Activated CD4-positive, alpha-beta T cell treated with anti-CD3 and anti-CD28 coated beads, Interleukin-2, amount 50 U/mL, for 16 hours (primary cell): Measurements from ENCODE around the gene TPRG1.
"Not testable (repeated sequence)": the region's sequence is repeated elsewhere in the genome, so short reads cannot be mapped to it uniquely, and the experiment has no call there.

Experiments
- DNase-seq: peaks from one replicate; pipeline ENCODE4 v3.0.0-alpha.2; 2020

The TPRG1 gene

DNA sequence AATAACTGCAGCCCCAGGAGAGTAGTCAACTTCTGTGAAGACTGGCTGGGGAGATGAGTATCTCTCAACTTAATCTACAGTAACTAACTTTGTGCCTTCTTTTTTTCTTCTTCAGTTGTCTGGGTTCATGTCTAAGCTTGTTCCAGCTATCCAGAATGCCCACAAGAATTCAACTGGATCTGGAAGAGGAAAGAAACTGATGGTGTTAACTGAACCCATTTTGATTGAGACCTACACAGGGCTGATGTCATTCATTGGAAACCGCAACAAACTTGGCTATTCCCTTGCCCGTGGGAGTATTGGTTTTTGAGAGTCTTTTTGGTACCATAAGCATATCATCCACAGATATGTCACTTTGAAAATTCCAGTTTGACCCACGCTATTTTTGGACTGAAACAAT lies 148.7 kb downstream of the TPRG1 start:
- no peak for DNase-seq

DNA sequence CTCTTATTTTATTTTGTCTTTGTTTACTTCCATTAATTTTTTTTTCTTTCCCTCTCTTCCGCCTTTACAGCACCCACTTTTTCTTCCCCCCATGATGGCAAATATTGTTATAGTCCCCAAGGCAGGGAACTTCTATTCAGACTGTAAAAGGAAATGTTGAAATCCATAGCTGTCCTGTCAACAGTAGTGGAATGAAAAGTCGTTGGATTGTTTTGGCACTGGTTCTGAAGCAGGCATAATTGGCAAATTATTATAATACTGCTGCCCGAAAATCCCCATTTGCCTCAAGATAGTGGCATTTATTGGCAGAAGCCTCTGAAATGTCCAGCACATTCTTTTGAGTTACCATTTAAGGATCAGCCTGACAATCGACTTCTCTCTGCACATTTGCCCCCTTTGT lies 150.6 kb downstream of the TPRG1 start:
- DNase-seq: no peak

DNA sequence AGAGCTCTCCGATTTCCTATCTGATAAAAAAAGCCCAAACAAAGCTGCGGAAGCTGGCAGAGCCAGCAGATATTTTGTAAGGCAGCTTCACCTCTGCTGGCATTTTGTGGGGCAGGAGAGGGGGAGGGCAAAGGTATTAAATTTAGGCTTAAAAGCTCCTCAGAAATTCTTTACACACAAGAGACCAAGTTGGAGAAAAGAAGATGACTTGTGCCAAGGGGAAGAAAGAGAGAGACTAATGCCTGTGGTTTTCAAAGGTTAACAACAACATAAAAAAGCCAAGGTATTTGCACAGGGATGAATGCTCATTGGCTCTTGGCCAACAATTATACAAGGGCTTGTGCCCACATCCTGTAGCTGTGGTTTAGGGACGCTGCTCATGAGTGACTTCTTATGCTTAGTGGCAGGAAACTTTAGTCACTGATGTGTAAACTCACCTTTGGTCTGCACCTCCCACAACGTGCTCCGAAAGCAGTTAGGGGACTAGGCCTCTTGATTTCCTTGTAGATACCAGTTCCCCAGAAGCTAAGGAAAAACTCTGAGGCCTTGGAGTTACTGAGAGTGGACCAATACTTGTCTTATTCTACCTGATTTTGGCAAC lies 152.9 kb downstream of the TPRG1 start:
- peak; percentile 97 for DNase-seq

DNA sequence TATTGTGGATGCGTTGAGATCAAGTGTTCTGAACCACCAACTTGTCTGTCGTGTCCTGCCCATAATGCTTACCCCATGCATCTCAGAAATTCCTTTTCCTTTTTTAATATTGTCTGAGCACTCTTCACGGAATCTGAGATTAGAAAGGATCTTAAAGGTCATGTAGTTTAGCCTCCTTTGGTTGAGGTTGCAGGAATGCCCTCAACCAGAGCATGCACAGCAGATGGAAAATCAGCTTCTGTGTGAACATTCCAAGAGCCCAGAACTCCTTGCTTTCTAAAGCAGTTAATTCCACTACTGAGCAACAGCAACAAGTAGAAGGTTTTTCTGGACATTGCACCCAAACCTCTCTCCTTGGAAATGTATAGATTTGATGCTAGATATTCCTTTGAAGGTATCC lies 153.7 kb downstream of the TPRG1 start:
- no peak for DNase-seq

DNA sequence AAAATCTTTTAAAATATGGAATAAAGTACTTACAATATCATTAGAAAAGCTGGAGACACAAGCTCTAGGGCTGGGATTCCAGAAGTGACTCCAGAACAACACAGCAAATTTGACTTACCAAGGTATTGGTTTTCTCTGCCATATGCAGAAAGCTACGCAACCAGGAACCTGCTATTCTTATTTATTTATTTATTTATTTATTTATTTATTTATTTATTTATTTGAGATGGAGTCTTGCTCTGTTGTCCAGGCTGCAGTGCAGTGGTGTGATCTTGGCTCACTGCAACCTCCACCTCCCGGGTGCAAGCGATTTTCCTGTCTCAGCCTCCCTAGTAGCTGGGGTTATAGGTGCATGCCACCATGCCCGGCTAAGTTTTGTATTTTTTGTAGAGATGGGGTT lies 157.9 kb downstream of the TPRG1 start:
- not testable (repeated sequence) for DNase-seq

DNA sequence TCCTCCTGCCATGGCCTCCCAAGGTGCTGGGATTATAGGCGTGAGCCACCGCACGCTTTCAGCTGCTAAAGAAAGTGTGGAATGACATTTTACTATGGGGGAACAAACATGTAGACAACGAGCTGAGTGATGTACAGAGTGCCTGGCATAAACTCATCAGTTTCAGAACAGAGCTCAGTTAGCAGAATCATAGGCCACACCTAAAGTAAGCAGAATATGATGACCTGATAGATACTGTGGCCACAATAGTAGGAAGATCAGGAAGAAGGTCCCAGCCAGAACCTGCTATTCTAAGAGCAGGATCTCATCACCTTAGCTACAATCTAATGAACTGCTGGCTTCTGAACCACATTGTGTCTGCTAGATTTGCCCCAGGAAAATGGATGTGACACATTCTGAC lies 158.3 kb downstream of the TPRG1 start:
- DNase-seq: no peak

DNA sequence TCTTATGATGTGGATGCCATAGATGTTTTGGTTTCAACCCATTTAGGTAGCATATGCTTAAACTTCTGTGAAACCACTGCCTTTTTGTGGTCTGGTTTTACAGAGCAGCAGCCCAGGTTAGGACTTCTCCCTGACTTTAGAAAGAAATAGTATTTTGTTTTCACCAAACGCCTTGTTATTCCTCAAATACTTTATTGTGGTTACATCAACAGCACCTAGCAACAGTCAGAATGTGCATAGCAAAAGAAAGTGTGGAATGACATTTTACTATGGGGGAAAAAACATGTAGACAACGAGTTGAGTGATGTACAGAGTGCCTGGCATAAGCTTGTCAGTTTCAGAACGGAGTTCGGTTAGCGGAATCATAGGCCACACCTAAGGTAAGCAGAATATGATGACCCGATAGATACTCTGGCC lies 159.2 kb downstream of the TPRG1 start:
- peak; percentile 58 for DNase-seq

DNA sequence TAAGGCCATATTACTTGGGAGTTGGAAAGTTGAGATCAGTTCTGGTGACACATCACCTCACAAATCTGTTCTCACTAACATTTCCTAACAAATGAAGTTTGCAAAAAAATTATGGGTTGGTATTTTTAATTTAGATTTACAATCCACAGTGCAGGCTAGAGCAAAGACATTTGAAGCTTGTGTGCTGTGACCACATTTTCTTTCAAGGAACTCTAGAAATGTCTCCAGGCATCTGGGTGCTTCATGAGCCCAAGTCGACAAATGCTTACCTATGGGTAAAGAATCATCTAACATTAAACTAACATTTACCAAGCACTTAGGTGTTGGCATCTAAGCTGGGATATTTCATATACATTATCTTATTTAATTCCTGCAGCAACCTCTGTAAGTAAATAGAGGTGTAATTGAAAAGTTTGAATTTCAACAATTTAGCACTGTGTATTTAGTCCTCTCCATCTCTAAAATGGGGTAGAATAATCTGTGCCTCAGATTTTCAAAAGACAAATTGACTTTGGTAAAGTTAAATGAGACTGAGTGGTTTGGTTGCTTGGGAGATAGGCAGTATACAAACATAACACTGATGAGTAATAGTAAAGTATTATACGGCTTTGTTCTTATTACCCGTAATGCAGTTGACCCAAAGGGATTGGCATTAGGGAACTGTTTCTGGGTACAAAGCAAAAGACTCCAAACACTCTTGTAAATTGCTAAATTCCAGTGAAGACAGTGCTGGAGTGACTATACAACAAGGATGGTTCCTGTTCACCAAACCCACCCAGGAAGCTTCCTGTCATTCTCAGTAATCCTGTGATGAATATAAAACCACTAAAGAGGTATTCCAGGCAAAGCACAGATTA lies 162.5 kb downstream of the TPRG1 start:
- peak; percentile 36 for DNase-seq

DNA sequence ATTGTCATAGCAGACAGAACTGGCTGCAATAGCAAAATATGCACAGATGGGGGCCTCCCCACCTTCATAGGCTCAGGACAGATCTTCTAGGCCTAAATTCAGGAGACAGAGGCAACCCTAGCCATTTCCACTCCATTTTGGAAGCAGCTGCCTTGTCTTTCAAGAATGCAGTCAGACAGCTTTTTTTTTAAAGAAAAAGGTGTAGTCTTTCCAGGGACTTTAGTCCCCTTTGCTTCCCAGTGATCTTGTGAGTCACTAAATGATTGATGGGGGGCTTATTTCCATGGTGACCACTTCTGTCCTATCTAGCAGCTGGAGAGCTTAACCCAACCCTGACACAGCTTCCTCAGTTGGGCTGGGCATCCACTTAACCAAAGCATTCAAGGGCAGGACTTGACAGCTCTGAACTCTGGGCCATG lies 165.9 kb downstream of the TPRG1 start:
- no peak for DNase-seq

DNA sequence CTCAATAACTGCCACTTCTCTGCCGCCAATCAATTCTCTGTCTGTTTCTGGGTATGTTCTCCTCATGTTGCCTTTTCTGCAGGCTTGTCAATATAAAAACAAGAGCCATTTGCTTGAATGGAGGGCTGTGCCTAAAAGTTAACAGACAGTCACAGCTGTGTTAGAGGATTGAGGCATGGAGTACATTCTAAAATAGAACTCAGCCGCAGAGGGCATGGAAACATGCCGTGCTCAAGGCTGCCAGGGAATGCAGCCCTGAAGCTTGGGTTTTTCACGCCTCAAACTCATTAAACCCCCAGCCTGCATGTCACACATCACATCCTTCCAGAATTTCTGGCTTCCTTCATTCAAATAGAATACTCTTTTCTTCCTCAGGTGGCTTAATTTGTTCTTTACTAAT lies 166.6 kb downstream of the TPRG1 start:
- no peak for DNase-seq

DNA sequence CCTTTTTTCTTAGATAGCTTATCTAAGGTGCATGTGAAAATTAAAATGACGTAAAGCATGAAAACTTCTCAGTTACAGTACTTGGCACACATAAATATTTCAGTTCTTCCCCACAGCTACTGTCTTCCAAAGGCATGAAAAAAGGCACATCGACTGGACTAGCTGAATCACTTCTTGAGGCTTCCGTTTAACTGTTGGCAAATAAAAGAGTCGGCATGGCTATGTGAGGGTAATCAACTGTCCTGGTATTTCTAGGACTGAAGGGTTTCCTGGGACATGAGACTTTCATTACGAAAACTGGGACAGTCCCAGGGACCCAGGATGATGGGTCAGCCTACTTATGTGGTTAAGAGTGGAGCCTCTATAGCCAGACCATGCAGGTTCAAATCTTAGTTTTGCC lies 168.2 kb downstream of the TPRG1 start:
- DNase-seq: no peak

DNA sequence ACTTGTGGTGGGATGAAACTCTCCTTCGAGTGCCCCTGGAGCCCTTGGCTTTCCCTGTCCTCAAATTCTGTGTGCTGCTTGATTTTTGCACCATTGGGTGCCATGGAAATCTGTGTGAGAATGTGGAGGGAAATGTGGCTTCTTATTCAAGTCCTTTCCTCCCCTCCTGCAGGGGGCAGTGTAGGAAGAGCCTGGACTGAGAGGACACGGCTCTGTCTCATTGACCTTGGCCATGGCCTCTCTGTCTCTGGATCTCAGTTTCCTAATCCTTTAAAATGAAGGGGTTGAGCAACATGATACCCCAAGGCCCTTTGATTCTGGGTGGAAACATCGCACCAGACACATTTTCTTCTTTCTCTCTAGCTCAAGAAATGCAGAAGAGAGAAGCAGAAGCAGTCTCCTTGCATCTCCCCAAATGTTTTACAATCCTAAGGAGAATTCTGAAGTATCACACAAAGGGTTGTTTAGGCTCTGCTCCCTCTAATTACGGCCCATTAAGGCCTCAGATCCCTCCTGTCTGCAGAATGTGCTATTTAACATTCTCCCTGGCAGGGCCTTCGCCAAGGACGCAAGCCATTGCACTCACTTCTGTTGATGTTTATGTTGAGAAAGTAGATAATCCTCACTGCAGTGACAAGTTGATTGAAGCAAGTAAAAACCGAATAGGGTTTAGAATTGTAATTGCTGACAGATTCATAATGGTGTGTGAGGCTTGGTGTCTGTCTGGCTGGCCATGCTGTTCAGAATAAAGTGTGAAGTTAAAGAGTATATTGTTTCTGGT lies 169.1 kb downstream of the TPRG1 start:
- no peak for DNase-seq

DNA sequence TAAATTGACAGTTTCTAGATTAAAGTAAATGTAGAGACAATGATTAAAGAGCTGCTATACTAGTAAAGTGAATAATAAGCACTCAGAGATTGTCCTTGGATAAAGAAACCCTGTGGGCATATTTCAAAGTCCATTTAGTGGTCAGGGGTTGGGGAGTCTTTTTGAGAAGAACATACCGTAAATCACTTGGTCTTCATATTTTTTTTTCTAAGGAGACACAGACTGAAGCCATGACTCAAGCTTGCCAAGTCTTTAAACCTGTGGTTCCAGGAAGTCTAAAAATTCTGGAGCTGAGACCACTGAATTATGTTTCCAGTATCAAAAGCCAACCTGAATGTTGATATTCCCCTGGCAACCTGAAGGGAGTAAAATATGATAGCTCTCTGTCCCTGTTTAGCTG lies 171.0 kb downstream of the TPRG1 start:
- DNase-seq: no peak

DNA sequence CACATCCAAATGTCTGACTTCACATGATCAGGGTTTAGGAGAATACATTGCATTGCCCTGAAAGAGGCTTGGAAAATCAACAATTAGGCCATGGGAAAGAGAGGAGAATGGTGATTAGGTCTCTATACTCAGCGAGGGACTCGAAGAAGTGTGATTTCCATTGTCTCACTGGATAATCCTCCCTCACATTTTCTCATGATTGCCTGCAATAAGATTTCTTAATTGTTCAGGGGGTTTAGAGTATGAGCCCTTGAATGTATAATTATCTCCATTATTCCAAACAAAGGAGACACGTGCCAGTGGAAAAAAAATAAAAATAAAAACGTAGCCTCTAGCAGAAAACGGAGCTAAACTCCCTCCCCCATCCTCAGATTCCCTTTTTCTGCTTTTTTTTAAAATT lies 173.2 kb downstream of the TPRG1 start:
- DNase-seq: no peak

DNA sequence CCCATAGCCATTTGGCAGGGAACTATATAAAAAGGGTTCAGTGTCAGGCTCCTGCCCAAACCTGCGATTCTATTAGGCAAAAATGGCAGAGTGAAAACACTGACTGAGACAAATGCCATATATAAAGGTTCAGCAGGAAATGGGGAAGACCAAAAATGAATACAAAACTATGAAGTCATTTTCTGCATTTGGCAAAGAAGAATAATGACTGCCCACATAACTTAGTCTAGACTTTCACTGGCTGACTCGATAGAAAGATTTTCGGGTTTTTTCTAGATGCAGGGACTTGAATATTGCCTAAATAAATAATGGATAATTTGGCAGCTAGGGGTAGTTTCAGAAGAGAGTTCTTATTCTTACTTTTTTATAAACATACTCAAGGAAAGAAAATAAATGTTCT lies 178.0 kb downstream of the TPRG1 start:
- DNase-seq: no peak

DNA sequence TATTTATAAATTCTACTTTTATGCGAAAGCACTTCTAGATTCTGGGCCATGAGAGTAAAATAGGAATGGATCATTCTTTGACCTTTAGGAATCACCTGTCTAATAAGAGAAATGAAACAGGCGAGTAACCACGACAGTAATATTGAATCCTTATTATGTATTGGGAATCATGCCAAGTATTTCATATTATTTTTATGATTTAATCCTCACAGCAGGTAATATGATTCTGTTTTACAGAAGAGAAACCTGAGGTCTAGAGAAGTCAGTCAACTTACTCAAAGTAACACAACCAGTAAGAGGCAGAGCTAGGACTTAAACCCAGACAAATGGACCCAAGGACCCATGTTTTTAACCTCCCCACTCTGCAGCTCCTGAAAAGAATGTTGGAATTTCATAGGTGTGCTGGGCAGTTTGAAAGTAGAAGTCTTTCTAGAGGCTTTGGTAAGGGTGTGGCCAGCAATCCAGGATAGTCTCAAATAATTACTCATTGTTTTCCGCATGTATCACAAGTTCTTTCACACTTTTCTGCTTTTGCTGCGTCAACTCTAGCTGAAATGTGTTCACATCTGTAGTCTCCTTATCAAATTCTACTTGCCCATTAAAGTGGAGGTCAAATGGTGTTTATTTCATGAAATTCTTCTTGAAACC lies 181.7 kb downstream of the TPRG1 start:
- no peak for DNase-seq

DNA sequence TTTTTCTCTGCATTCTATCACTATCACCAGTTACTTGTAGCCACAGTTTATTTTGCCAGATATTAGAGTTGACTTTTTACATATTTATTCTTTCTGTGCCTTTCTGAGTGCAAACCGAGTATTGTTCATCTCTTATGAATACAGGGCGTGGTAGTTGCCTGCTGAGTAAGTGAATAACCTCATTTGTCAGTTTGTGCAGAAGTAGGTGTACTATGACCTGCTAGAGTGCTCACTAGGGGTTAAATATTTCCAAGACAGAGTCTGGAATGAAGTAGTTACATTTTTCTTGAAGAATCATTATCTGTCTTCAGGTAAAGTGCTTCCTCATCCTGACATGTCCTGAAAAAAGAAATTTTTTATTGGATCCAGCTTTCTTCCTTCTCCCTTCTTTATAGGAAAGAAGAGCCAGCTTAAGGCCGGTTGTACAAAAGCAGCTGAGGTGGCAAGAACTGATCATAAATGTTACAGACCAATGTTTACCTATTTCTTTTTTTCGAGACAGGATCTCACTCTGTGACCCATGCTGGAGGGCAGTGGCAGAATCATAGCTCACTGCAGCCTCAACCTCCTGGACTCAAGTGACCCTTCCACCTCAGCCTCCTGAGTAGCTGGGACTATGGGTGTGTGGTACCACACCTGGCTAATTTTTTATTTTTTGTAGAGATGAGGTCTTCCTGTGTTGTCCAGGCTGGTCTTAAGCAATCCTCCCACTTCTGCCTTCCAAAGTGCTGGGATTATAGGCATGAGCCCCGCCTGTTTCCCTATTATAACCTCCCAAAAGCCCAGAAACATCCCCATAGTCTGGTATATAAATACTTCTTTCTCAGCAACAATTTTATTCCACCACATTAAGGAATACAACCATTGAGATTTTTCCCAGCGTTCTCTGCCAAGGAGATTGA lies 182.5 kb downstream of the TPRG1 start:
- no peak for DNase-seq

DNA sequence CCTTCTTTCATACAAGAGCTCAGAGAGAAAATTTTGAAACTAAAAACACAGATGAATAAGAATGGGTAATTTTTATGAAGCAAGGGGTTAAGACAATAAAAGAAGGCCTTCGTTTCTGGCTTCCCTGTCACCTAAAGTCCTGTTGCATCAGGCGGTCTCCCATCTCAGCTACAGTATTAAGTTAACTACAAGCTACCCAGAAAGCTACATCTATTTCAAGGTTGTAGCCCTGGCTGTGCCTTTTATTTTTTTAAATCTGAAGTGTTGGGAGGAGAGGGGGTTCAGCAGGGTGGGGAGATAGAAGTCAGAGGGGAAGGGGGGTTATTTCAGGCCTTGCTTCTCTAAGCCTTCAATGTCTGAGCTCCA lies 183.3 kb downstream of the TPRG1 start:
- no peak for DNase-seq

DNA sequence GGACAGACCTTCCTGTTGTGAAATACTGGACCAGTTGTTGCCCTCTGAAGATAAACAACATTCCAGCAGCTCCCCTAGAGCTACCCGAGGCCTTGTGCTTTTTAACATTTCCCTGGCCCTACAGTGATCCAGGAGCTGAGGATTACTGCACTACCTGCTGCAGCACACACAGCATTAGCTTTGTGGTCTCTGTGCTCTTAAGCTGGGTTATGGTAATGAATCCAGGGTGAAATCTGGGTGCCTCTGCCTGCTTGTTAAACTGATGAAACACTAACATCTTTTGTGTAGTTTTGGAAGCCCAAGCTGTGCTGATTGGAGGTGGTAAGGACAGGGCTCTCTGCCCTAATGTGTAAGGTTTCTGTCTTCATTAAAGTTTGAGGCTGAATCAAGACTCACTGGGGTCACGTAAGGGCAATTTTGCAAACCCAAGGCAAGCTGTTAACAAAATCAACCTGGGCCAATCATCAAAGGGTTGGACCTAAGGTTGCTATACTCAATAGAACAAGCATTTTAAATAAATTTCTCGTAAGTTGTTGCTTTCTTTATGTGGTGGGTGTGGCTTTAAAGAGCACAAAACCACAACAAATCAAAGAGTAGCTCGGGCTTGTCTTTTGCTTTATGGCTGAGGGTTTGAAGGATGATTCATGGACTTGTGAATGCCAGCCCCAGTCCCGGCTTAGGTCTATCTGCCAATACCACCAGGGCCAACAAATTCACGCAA lies 183.9 kb downstream of the TPRG1 start:
- DNase-seq: peak; percentile 52

DNA sequence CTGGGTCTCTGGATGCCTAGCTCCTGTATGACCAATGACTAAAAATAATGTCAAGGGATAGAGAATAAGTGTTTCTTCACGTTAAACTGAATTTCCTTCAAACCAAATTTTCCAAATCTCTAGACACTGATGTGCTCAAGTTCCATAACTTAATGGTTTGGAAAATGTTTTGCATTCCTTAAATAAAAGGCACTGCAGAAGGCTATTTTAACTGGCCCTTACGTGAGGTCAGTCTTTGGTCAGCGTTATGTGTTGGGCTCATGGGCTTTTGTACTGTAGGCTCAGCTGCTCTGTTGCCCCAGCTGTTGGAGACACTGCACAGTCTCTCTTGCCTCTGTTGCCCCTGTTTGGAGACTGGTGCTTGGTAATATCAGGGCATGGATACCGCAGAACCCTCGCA lies 188.5 kb downstream of the TPRG1 start:
- DNase-seq: no peak

DNA sequence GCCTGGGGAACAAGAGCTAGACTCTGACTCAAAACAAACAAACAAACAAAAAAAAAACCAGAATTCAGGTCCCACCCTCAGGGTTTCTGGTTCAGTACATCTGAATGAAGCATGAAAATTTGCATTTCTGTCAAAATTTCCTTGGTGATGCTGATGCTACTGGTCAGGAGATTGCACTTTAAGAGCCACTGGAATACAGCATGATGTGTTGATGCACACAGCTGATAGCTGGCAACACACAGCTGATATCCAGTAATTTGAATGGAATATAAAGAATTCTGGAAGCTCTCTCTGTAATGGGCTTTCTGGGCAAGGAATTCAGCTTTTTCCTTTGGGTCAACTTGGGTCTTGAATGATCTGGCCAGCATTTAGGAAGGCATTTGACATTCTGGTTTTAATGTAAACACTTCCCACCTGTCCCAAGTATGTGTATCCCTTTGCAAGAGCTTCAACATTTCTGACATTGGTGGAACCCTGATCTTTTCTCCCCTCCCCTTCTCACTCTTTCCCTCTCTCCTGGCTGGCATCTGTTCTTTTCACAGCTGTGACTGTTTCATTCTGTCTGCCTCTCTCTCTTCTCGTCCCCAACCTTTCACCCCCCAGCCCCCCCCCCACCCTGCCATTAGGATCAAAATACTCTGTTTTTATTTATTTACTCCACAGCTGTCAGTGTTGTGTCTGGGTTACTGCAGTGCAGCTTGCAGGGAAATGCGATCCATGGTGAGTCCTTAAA lies 189.5 kb downstream of the TPRG1 start:
- no peak for DNase-seq
